GM10266 (cell line): ENCODE results near the gene ZNF681.
"Not testable (repeated sequence)": the region's sequence is repeated elsewhere in the genome, so short reads cannot be mapped to it uniquely, and the experiment has no call there.

ENCODE experiments used
- DNase-seq: peaks from one replicate; pipeline ENCODE4 v3.0.0; 2012; ENCODE audit errors: extremely low spot score
- TF ChIP-seq, protein P1 (sequence below): IDR thresholded peaks from 2 replicates; pipeline ENCODE4 v1.5.1; 2012; ENCODE audit warnings: mild to moderate bottlenecking, low read depth; ENCODE audit not compliant: control insufficient read depth, insufficient read depth; ENCODE audit errors: missing control alignments

Gene ZNF681

DNA sequence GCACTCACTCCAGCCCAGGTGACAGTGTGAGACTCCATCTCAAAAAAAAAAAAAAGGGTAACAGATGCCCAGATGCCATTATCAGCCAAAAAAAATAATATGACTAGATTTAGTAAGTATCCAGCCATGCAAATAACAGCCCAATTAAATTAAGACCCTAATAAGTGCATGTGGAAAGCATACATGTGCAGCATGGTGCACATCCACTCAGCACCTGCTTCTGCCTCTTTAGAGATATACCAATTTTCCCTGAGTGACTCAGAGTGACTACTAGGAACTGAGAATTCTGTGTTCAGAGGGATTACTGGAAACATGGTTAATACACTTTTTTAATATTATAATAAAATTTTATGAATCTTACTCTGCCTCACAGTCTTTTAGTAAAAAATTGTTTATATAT, 41.9 kb downstream of the ZNF681 start:
- TF ChIP-seq, protein P1, sequence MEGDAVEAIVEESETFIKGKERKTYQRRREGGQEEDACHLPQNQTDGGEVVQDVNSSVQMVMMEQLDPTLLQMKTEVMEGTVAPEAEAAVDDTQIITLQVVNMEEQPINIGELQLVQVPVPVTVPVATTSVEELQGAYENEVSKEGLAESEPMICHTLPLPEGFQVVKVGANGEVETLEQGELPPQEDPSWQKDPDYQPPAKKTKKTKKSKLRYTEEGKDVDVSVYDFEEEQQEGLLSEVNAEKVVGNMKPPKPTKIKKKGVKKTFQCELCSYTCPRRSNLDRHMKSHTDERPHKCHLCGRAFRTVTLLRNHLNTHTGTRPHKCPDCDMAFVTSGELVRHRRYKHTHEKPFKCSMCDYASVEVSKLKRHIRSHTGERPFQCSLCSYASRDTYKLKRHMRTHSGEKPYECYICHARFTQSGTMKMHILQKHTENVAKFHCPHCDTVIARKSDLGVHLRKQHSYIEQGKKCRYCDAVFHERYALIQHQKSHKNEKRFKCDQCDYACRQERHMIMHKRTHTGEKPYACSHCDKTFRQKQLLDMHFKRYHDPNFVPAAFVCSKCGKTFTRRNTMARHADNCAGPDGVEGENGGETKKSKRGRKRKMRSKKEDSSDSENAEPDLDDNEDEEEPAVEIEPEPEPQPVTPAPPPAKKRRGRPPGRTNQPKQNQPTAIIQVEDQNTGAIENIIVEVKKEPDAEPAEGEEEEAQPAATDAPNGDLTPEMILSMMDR = no peak

GRCh38 chr19:23709347-23709746, 49.3 kb downstream of the ZNF681 start:
- DNase-seq = no peak
- TF ChIP-seq, protein P1 = no peak

More for the DNA sequence above, 41.9 kb downstream of the ZNF681 start:
- no peak for DNase-seq

- DNase-seq = no peak
- TF ChIP-seq, protein P1 = no peak
Observed at GRCh38 chr19:23706657-23707056, 52.0 kb downstream of the ZNF681 start.

DNA sequence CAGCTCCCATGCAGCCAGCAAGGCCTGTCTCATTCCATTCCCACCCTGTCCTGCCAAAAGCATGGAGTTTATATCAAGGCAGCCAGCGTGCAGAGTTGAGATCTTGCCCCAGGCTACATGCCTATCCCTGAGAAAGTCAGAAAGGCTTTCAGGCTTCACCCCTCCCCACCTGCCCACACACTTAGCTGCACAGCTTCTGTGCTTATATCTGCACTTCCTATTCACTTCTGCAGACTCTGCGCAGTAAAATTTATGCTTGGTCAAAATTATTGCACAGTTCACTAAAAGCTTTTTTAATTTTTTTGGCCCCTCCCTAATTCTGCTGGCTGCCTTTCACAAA, 59.2 kb downstream of the ZNF681 start:
- TF ChIP-seq, protein P1 = no peak
- DNase-seq = no peak

- DNase-seq = no peak
- TF ChIP-seq, protein P1 = no peak
Observed at GRCh38 chr19:23698711-23699520, 59.8 kb downstream of the ZNF681 start.

DNA sequence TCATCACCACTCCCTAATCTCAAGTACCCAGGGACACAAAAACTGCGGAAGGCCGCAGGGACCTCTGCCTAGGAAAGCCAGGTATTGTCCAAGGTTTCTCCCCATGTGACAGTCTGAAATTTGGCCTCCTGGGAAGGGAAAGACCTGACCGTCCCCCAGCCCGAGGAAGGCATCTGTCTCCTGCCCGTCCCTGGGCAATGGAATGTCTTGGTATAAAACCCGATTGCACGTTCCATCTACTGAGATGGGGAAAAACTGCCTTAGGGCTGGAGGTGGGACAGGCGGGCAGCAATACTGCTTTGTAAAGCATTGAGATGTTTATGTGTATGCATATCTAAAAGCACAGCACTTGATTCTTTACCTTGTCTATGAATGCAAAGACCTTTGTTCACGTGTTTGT, 65.8 kb downstream of the ZNF681 start:
- not testable (repeated sequence) for DNase-seq
